HepG2 (cell line): ENCODE measurements around the gene GPBP1. TPM values are rescaled to one million over a fixed set of nuclear protein-coding genes. Genes with fewer than 3 reads are reported as not detected.

Experiments
- ATAC-seq: fragments of 200-7000 bp; cut with Tn5 transposase; 3 replicates; pipeline ENCODE4 v1.9.1; 2020; ENCODE audit warnings: mild to moderate bottlenecking, moderate library complexity
- BruUV-seq: library from RNA; stranded (reverse); fragments of 400-500 nt; replicated peaks from 2 replicates; lab custom pipeline; 2021; lab: Mats Ljungman, UMichigan
- CTCF ChIA-PET: fragments of 300-600 bp; formaldehyde crosslinking; extraction: SDS; loops from one replicate; lab custom pipeline; 2021; ENCODE audit warnings: low total read pairs, inconsistent platforms, low intra/inter-chr PET ratio; lab: Yijun Ruan, JAX
- POLR2A ChIA-PET: fragments of 350-600 bp; sonication (Branson Sonifier 250); formaldehyde crosslinking; loops from one replicate; lab custom pipeline; 2020; ENCODE audit warnings: antibody characterized with exemption, inconsistent platforms; lab: Yijun Ruan, JAX
- DNase-seq: peaks from one replicate; pipeline ENCODE4 v3.0.0-alpha.2; 2015; ENCODE audit warnings: low spot score
- FAIRE-seq: peaks from 3 replicates; lab custom pipeline; 2011; peaks lifted over from hg19 to GRCh38; lab: Jason Lieb, UNC
- H2AFZ ChIP-seq: one replicate; pipeline ENCODE4 v1.6.1; 2011; ENCODE audit warnings: low read length, inconsistent platforms
- H3K27ac ChIP-seq: fragments of 300-600 bp; 3 replicates; pipeline ENCODE4 v1.8.0; 2011; ENCODE audit warnings: mixed run types, mild to moderate bottlenecking, mixed read lengths, low read length, inconsistent platforms; ENCODE audit not compliant: insufficient read depth; ENCODE audit errors: extremely low read length
- H3K27me3 ChIP-seq, 2 experiments: fragments of 200-600 bp in 1 of 2; 2 replicates in 1 of 2; 3 replicates in 1 of 2; pipeline versions ENCODE4 v1.6.0 to v1.8.0; 2011; ENCODE audit warnings: low read length in 2 of 2, mild to moderate bottlenecking in 2 of 2, moderate library complexity in 2 of 2, inconsistent platforms in 1 of 2; ENCODE audit not compliant: insufficient read depth in 2 of 2, control insufficient read depth in 1 of 2
- H3K36me3 ChIP-seq, 2 experiments: fragments of 200-600 bp in 1 of 2; replicated peaks in 1 of 2; 2 replicates in 1 of 2; 3 replicates in 1 of 2; pipeline versions ENCODE4 v1.5.1 to v1.8.0; 2011; ENCODE audit warnings: low read length in 2 of 2, inconsistent platforms in 1 of 2; ENCODE audit not compliant: insufficient read depth in 2 of 2, control insufficient read depth in 1 of 2
- H3K4me1 ChIP-seq: 2 replicates; pipeline ENCODE4 v1.5.1; 2012; ENCODE audit warnings: low read length, inconsistent platforms; ENCODE audit not compliant: insufficient read depth
- H3K4me2 ChIP-seq: 2 replicates; pipeline ENCODE4 v1.6.0; 2011; ENCODE audit warnings: low read depth, low read length, inconsistent platforms
- H3K4me3 ChIP-seq, 3 experiments: fragments of 200-600 bp in 1 of 3; sonication (generic), shearing (Covaris generic) in 1 of 3; replicated peaks in 1 of 3; 2 replicates each; pipeline ENCODE4 v1.5.1; 2011 to 2016; ENCODE audit warnings: low read length in 3 of 3, inconsistent platforms in 2 of 3, low read depth in 2 of 3, mild to moderate bottlenecking in 2 of 3, control low read depth in 1 of 3, mixed read lengths in 1 of 3; ENCODE audit not compliant: insufficient read depth in 1 of 3
- H3K79me2 ChIP-seq: one replicate; pipeline ENCODE4 v1.6.1; 2011; ENCODE audit warnings: low read length, inconsistent platforms; ENCODE audit not compliant: insufficient read depth
- H3K9ac ChIP-seq: 2 replicates; pipeline ENCODE4 v1.6.0; 2011; ENCODE audit warnings: mild to moderate bottlenecking, low read depth, low read length, inconsistent platforms; ENCODE audit not compliant: insufficient read depth
- H3K9me3 ChIP-seq: 2 replicates; pipeline ENCODE4 v1.5.1; 2012; ENCODE audit warnings: mild to moderate bottlenecking, low read length
- H4K20me1 ChIP-seq: 2 replicates; pipeline ENCODE4 v1.6.0; 2011; ENCODE audit warnings: inconsistent platforms, mild to moderate bottlenecking, low read length, moderate library complexity; ENCODE audit not compliant: insufficient read depth
- DMAP1 ChIP-seq: IDR thresholded peaks from 2 replicates; pipeline ENCODE4 v1.6.1; 2016
- HNF4A ChIP-seq: sonication (generic); formaldehyde crosslinking; IDR thresholded peaks from 2 replicates; pipeline ENCODE4 v1.4.0; 2020; ENCODE audit warnings: missing genetic modification reagents
- KDM5A ChIP-seq: fragments of 200-600 bp; sonication (generic); IDR thresholded peaks from 2 replicates; pipeline ENCODE4 v1.7.0; 2018; ENCODE audit warnings: antibody characterized with exemption, mild to moderate bottlenecking, low read length, borderline replicate concordance
- MAFG ChIP-seq: sonication (generic); formaldehyde crosslinking; IDR thresholded peaks from 2 replicates; pipeline ENCODE4 v1.5.1; 2020; ENCODE audit warnings: mild to moderate bottlenecking, missing genetic modification reagents
- NFRKB ChIP-seq: fragments of 450-650 bp; IDR thresholded peaks from 2 replicates; pipeline ENCODE4 v1.6.1; 2017
- NR3C1 ChIP-seq: sonication (generic); formaldehyde crosslinking; IDR thresholded peaks from 2 replicates; pipeline ENCODE4 v1.4.0; 2020; ENCODE audit warnings: missing genetic modification reagents
- REL ChIP-seq: sonication (generic); formaldehyde crosslinking; conservative IDR thresholded peaks from 2 replicates; pipeline ENCODE4 v1.8.0; 2022; ENCODE audit warnings: mild to moderate bottlenecking, missing genetic modification reagents, moderate library complexity
- STAG1 ChIP-seq: sonication (generic); formaldehyde crosslinking; IDR thresholded peaks from 2 replicates; pipeline ENCODE4 v1.4.0; 2020; ENCODE audit warnings: missing genetic modification reagents
- WIZ ChIP-seq: sonication (generic); formaldehyde crosslinking; IDR thresholded peaks from 2 replicates; pipeline ENCODE4 v1.5.1; 2020; ENCODE audit warnings: mild to moderate bottlenecking, missing genetic modification reagents
- ZNF569 ChIP-seq: sonication (generic); formaldehyde crosslinking; IDR thresholded peaks from 2 replicates; pipeline ENCODE4 v1.5.0; 2020; ENCODE audit warnings: mild to moderate bottlenecking, missing genetic modification reagents, moderate library complexity, borderline replicate concordance
- ZNF709 ChIP-seq: sonication (generic); formaldehyde crosslinking; IDR thresholded peaks from 2 replicates; pipeline ENCODE4 v1.5.0; 2020; ENCODE audit warnings: mild to moderate bottlenecking, missing genetic modification reagents
- ZSCAN30 ChIP-seq: sonication (generic); formaldehyde crosslinking; IDR thresholded peaks from 2 replicates; pipeline ENCODE4 v1.5.0; 2020; ENCODE audit warnings: mild to moderate bottlenecking, missing genetic modification reagents
- WGBS: methylation state at CpG from one replicate; pipeline ENCODE4 v1.1.6; 2017; ENCODE audit warnings: low lambda C conversion rate; 5-methylcytosine and 5-hydroxymethylcytosine counted together
- in situ Hi-C: cut with HindIII; loops from 2 replicates; pipeline ENCODE4 v1.10.0; 2017; ENCODE audit warnings: low pct_unique_long_range_greater_than_20kb; ENCODE audit not compliant: extremely low pct_ligation_motif_present
- intact Hi-C: fragments of 100-400 bp; cut with micrococcal nuclease; formaldehyde crosslinking; loops from one replicate; pipeline ENCODE4 v1.10.0; 2022; ENCODE audit not compliant: unreplicated experiment
- polyA plus RNA-seq, 8 experiments: library from polyadenylated mRNA; depleted of rRNA in 3 of 8; stranded (reverse) in 7 of 8; unstranded in 1 of 8; fragments of >200 nt; fragmentation: Illumina TruSeq in 4 of 8; extraction: Trizol in 4 of 8; gene quantifications; 2 replicates each; pipeline versions ENCODE4 v1.2.1 to v1.2.3, GENCODE V29; 2011 to 2016; ENCODE audit warnings: low read depth in 4 of 8, missing spikeins in 1 of 8, mixed read lengths in 1 of 8; ENCODE audit not compliant: insufficient read depth in 1 of 8
- total RNA-seq, 5 experiments: library from RNA; depleted of rRNA; stranded (reverse); fragments of >200 nt; fragmentation: Illumina TruSeq; extraction: Trizol; gene quantifications; 2 replicates each; pipeline ENCODE4 v1.2.3, GENCODE V29; 2016; ENCODE audit warnings: low read depth in 1 of 5
- TF ChIP-seq, protein P1 (sequence below): sonication (generic); formaldehyde crosslinking; IDR thresholded peaks from 2 replicates; pipeline ENCODE4 v1.8.1; 2023; ENCODE audit warnings: missing genetic modification reagents, inconsistent platforms, borderline replicate concordance
- TF ChIP-seq, protein P2 (sequence below): sonication (generic); formaldehyde crosslinking; IDR thresholded peaks from 2 replicates; pipeline ENCODE4 v1.8.0; 2022; ENCODE audit warnings: mild to moderate bottlenecking, missing genetic modification reagents
- TF ChIP-seq, protein P3 (sequence below): sonication (generic); formaldehyde crosslinking; IDR thresholded peaks from 2 replicates; pipeline ENCODE4 v1.4.0; 2020; ENCODE audit warnings: missing genetic modification reagents
- TF ChIP-seq, protein P4 (sequence below): sonication (generic); IDR thresholded peaks from 2 replicates; pipeline ENCODE4 v1.6.1; 2016; ENCODE audit warnings: low read depth, borderline replicate concordance
- TF ChIP-seq, protein P5 (sequence below): sonication (generic); formaldehyde crosslinking; IDR thresholded peaks from 2 replicates; pipeline ENCODE4 v1.9.0; 2021; ENCODE audit warnings: missing genetic modification reagents, mild to moderate bottlenecking, borderline replicate concordance

The GPBP1 gene
- total and polyA plus RNA-seq, 2 of the 13 experiments (the other 11 are each of a cell fraction or from before 2014, with no cell fraction given), result 27.1 to 72.2 TPM

DNA sequence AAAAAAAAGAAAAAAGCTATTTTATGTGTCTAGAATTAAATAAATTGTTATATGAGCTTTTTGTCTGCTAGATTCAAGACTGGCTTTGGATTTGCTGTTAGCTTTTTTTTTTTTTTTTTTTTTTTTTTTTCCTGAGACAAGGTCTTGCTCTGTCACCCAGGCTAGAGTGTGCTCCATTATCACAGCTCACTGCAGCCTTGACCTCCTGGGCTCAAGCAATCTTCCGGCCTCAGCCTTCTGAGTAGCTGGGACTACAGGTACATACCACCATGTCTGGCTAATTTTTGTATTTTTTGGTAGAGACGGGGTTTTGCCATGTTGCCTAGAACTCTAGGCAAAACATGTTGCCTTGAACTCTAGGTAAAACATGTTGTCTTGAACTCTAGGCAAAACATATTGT, 16.7 kb downstream of the GPBP1 start:
- intact Hi-C loops (no loop called here), in situ Hi-C loops (no loop called here)
- H3K27ac ChIP-seq, result peak overlapping the region; percentile 42
- ChIA-PET POLR2A (no interaction called here), CTCF (no interaction called here)
- no peak overlapping the region for H2AFZ ChIP-seq
- H4K20me1 ChIP-seq, result peaks cover 84% of the 10 kb centered on the region
- DNase-seq (no peak), FAIRE-seq (no peak), ATAC-seq (0 out of 3 replicates have a peak, but pooled peaks have one; percentile 20)
- H3K79me2 ChIP-seq, result peaks cover 100% of the 10 kb centered on the region
- H3K27me3 ChIP-seq, result no peaks in the 10 kb centered on the region
- no TSS peak for BruUV-seq
- no peak overlapping the region for H3K9ac ChIP-seq
- 0 out of 2 replicates have a peak overlapping the region, but pooled peaks have one; percentile 10 for H3K4me2 ChIP-seq
- peaks cover 0 to 7% of the 10 kb centered on the region in 2 experiments; a peak in 3 of 5 replicates for H3K36me3 ChIP-seq
- TF ChIP-seq HNF4A (CRISPR knock-in tag) (no peak), KDM5A (no peak), REL (CRISPR knock-in tag) (no peak), NFRKB (no peak), MAFG (CRISPR knock-in tag) (no peak), NR3C1 (CRISPR knock-in tag) (no peak), STAG1 (CRISPR knock-in tag) (no peak), WIZ (no peak), ZNF709 (no peak), ZSCAN30 (CRISPR knock-in tag) (no peak), ZNF569 (CRISPR knock-in tag) (no peak), DMAP1 (no peak)
- TF ChIP-seq, protein P1, sequence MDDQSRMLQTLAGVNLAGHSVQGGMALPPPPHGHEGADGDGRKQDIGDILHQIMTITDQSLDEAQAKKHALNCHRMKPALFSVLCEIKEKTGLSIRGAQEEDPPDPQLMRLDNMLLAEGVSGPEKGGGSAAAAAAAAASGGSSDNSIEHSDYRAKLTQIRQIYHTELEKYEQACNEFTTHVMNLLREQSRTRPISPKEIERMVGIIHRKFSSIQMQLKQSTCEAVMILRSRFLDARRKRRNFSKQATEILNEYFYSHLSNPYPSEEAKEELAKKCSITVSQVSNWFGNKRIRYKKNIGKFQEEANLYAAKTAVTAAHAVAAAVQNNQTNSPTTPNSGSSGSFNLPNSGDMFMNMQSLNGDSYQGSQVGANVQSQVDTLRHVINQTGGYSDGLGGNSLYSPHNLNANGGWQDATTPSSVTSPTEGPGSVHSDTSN (CRISPR knock-in tag), result no peak
- TF ChIP-seq, protein P2, sequence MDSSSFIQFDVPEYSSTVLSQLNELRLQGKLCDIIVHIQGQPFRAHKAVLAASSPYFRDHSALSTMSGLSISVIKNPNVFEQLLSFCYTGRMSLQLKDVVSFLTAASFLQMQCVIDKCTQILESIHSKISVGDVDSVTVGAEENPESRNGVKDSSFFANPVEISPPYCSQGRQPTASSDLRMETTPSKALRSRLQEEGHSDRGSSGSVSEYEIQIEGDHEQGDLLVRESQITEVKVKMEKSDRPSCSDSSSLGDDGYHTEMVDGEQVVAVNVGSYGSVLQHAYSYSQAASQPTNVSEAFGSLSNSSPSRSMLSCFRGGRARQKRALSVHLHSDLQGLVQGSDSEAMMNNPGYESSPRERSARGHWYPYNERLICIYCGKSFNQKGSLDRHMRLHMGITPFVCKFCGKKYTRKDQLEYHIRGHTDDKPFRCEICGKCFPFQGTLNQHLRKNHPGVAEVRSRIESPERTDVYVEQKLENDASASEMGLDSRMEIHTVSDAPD (CRISPR knock-in tag), result no peak
- TF ChIP-seq, protein P3, sequence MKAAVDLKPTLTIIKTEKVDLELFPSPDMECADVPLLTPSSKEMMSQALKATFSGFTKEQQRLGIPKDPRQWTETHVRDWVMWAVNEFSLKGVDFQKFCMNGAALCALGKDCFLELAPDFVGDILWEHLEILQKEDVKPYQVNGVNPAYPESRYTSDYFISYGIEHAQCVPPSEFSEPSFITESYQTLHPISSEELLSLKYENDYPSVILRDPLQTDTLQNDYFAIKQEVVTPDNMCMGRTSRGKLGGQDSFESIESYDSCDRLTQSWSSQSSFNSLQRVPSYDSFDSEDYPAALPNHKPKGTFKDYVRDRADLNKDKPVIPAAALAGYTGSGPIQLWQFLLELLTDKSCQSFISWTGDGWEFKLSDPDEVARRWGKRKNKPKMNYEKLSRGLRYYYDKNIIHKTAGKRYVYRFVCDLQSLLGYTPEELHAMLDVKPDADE (CRISPR knock-in tag), result no peak
- TF ChIP-seq, protein P4, sequence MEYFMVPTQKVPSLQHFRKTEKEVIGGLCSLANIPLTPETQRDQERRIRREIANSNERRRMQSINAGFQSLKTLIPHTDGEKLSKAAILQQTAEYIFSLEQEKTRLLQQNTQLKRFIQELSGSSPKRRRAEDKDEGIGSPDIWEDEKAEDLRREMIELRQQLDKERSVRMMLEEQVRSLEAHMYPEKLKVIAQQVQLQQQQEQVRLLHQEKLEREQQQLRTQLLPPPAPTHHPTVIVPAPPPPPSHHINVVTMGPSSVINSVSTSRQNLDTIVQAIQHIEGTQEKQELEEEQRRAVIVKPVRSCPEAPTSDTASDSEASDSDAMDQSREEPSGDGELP, result no peak
- TF ChIP-seq, protein P5, sequence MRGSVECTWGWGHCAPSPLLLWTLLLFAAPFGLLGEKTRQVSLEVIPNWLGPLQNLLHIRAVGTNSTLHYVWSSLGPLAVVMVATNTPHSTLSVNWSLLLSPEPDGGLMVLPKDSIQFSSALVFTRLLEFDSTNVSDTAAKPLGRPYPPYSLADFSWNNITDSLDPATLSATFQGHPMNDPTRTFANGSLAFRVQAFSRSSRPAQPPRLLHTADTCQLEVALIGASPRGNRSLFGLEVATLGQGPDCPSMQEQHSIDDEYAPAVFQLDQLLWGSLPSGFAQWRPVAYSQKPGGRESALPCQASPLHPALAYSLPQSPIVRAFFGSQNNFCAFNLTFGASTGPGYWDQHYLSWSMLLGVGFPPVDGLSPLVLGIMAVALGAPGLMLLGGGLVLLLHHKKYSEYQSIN (CRISPR knock-in tag), result no peak
- H3K4me3 ChIP-seq, result no peak overlapping the region
- no peaks in the 10 kb centered on the region for H3K9me3 ChIP-seq
- peaks cover 64% of the 10 kb centered on the region for H3K4me1 ChIP-seq
- 78% methylated on average over 2 of the region's 2 CpGs for WGBS
